Astrocyte (in vitro differentiated cells and primary cell): ENCODE measurements around the gene NKAIN1.

Experiments
- CTCF ChIP-seq: IDR thresholded peaks from 2 replicates; pipeline ENCODE4 v1.5.1; 2011; ENCODE audit warnings: low read depth, mild to moderate bottlenecking, inconsistent platforms, low read length, moderate library complexity; ENCODE audit not compliant: insufficient read depth
- EZH2 ChIP-seq: IDR thresholded peaks from 2 replicates; pipeline ENCODE4 v1.6.1; 2012; ENCODE audit warnings: mild to moderate bottlenecking, low read length, inconsistent platforms; ENCODE audit not compliant: insufficient read depth

GRCh38 chr1:31214316-31215064, 25.2 kb downstream of the NKAIN1 start:
- TF ChIP-seq CTCF (no peak), EZH2 (no peak)
